Peyer's patch (tissue), 4 donors: ENCODE results near the gene STK32B.

Source experiments
- CTCF ChIP-seq, 6 experiments: fragments of 450-650 bp in 4 of 6; fragments of 200-600 bp in 2 of 6; sonication (generic) in 1 of 6; IDR thresholded peaks; one replicate each; pipeline ENCODE4 v1.5.1; 2017 to 2019; ENCODE audit warnings: antibody characterized with exemption in 6 of 6, mild to moderate bottlenecking in 3 of 6, moderate library complexity in 1 of 6
- POLR2A ChIP-seq, 2 donors: fragments of 450-650 bp; IDR thresholded peaks; one replicate each; pipeline ENCODE4 v1.5.1; 2017; ENCODE audit warnings: antibody characterized with exemption in 2 of 2, mild to moderate bottlenecking in 2 of 2, moderate library complexity in 2 of 2

GRCh38 chr4:5096261-5096660 lies 45.0 kb downstream of the STK32B start:
- TF ChIP-seq CTCF (IDR thresholded peaks at IDR 0.05) (no peak), POLR2A (IDR thresholded peaks at IDR 0.05) (no peak)
